H1 (cell line): ENCODE data around the gene ANKRD31. TPM values are rescaled to one million over a fixed set of nuclear protein-coding genes. Genes with fewer than 3 reads are reported as not detected.

Source experiments
- CTCF ChIA-PET: fragments of 300-600 bp; sonication (Branson Sonifier 250); formaldehyde crosslinking; loops from one replicate; lab custom pipeline; 2021; ENCODE audit not compliant: partially characterized antibody; lab: Charles Lee
- POLR2A ChIA-PET: fragments of 300-600 bp; sonication (Branson Sonifier 250); formaldehyde crosslinking; loops from one replicate; lab custom pipeline; 2021; ENCODE audit warnings: inconsistent platforms; ENCODE audit not compliant: partially characterized antibody; lab: Charles Lee
- DNase-seq, 2 experiments: peaks; one replicate each; pipeline versions ENCODE4 v3.0.0 to v3.0.0-alpha.2; 2010 to 2022; ENCODE audit warnings: low spot score in 2 of 2, low read depth in 1 of 2, mixed read lengths in 1 of 2
- FAIRE-seq: peaks from 2 replicates; lab custom pipeline; 2011; peaks lifted over from hg19 to GRCh38; lab: Jason Lieb, UNC
- H2AFZ ChIP-seq: 2 replicates; pipeline ENCODE4 v1.8.1; 2012; ENCODE audit warnings: low read length, inconsistent platforms
- H2AK5ac ChIP-seq: 2 replicates; pipeline ENCODE4 v1.6.1; 2013; ENCODE audit warnings: low read depth, low read length
- H2BK120ac ChIP-seq: replicated peaks from 2 replicates; pipeline ENCODE3; 2013; ENCODE audit warnings: low read depth, low read length, inconsistent platforms
- H2BK12ac ChIP-seq: 2 replicates; pipeline ENCODE4 v1.6.1; 2013; ENCODE audit warnings: low read depth, low read length
- H2BK15ac ChIP-seq: 2 replicates; pipeline ENCODE4 v1.6.1; 2013; ENCODE audit warnings: low read length
- H2BK20ac ChIP-seq: 2 replicates; pipeline ENCODE4 v1.6.1; 2013; ENCODE audit warnings: low read length
- H2BK5ac ChIP-seq: 2 replicates; pipeline ENCODE4 v1.6.1; 2013; ENCODE audit warnings: low read depth, low read length
- H3K14ac ChIP-seq: 2 replicates; pipeline ENCODE4 v1.6.1; 2013; ENCODE audit warnings: inconsistent platforms; ENCODE audit not compliant: insufficient read length
- H3K18ac ChIP-seq: 2 replicates; pipeline ENCODE4 v1.6.1; 2013; ENCODE audit warnings: low read length; ENCODE audit errors: extremely low read depth
- H3K23ac ChIP-seq: 2 replicates; pipeline ENCODE4 v1.6.1; 2013; ENCODE audit warnings: inconsistent platforms; ENCODE audit not compliant: insufficient read length
- H3K23me2 ChIP-seq: 2 replicates; pipeline ENCODE4 v1.6.1; 2013; ENCODE audit warnings: low read depth, low read length
- H3K27ac ChIP-seq: 2 replicates; pipeline ENCODE4 v1.6.1; 2011; ENCODE audit warnings: low read depth, low read length, inconsistent platforms
- H3K27me3 ChIP-seq, 4 experiments: replicated peaks in 1 of 4; 1 replicate in 1 of 4; 2 replicates in 3 of 4; pipeline versions ENCODE4 v1.6.1 to v1.8.1; 2011 to 2013; ENCODE audit warnings: low read length in 3 of 4, mild to moderate bottlenecking in 3 of 4, inconsistent platforms in 2 of 4, mixed read lengths in 2 of 4, moderate library complexity in 1 of 4; ENCODE audit not compliant: control insufficient read depth in 3 of 4, insufficient read depth in 3 of 4; ENCODE audit errors: extremely low read depth in 1 of 4
- H3K36me3 ChIP-seq, 4 experiments: 2 replicates each; pipeline versions ENCODE4 v1.6.1 to v1.8.1; 2011 to 2013; ENCODE audit warnings: mild to moderate bottlenecking in 4 of 4, low read length in 3 of 4, moderate library complexity in 2 of 4, control low read depth in 1 of 4, inconsistent platforms in 1 of 4; ENCODE audit not compliant: insufficient read depth in 4 of 4, control insufficient read depth in 2 of 4
- H3K4ac ChIP-seq: replicated peaks from 2 replicates; pipeline ENCODE3; 2013; ENCODE audit warnings: low read length, low read depth, mixed read lengths, inconsistent platforms; ENCODE audit not compliant: insufficient read length
- H3K4me1 ChIP-seq, 4 experiments: replicated peaks in 1 of 4; 1 replicate in 1 of 4; 2 replicates in 3 of 4; pipeline versions ENCODE4 v1.6.1 to v1.8.1; 2011 to 2013; ENCODE audit warnings: low read length in 3 of 4, inconsistent platforms in 2 of 4, mixed read lengths in 1 of 4; ENCODE audit not compliant: insufficient read depth in 4 of 4, control insufficient read depth in 3 of 4
- H3K4me2 ChIP-seq, 2 experiments: 2 replicates each; pipeline versions ENCODE4 v1.6.1 to v1.8.1; 2011 to 2013; ENCODE audit warnings: low read depth in 2 of 2, low read length in 2 of 2, control low read depth in 1 of 2, inconsistent platforms in 1 of 2, mild to moderate bottlenecking in 1 of 2; ENCODE audit not compliant: insufficient read depth in 1 of 2
- H3K4me3 ChIP-seq, 4 experiments: fragments of 200-600, 300-600 bp in 1 of 4; sonication (generic), shearing (Covaris generic), sonication (Bioruptor Twin) in 1 of 4; 2 replicates each; pipeline versions ENCODE4 v1.5.1 to v1.8.1; 2011 to 2016; ENCODE audit warnings: low read length in 4 of 4, low read depth in 3 of 4, control low read depth in 2 of 4, inconsistent platforms in 2 of 4, mild to moderate bottlenecking in 2 of 4, mixed read lengths in 1 of 4, moderate library complexity in 1 of 4; ENCODE audit not compliant: insufficient read depth in 2 of 4; ENCODE audit errors: extremely low read depth in 1 of 4
- H3K56ac ChIP-seq: replicated peaks from 2 replicates; pipeline ENCODE3; 2013; ENCODE audit warnings: low read depth, mild to moderate bottlenecking, mixed read lengths, low read length, inconsistent platforms; ENCODE audit not compliant: insufficient read length
- H3K79me1 ChIP-seq: 2 replicates; pipeline ENCODE4 v1.6.1; 2013; ENCODE audit warnings: low read depth, low read length, control low read depth
- H3K79me2 ChIP-seq, 2 experiments: 2 replicates each; pipeline versions ENCODE4 v1.6.1 to v1.8.1; 2012 to 2013; ENCODE audit warnings: low read length in 2 of 2, mild to moderate bottlenecking in 2 of 2, inconsistent platforms in 1 of 2; ENCODE audit not compliant: insufficient read depth in 2 of 2, control insufficient read depth in 1 of 2
- H3K9ac ChIP-seq, 4 experiments: replicated peaks in 1 of 4; 1 replicate in 1 of 4; 2 replicates in 3 of 4; pipeline versions ENCODE4 v1.6.1 to v1.8.1; 2011 to 2013; ENCODE audit warnings: low read depth in 3 of 4, low read length in 3 of 4, control low read depth in 2 of 4, mild to moderate bottlenecking in 2 of 4, moderate library complexity in 2 of 4, inconsistent platforms in 1 of 4; ENCODE audit errors: extremely low read depth in 1 of 4
- H3K9me3 ChIP-seq, 2 experiments: 2 replicates each; pipeline versions ENCODE4 v1.6.1 to v1.8.1; 2012 to 2013; ENCODE audit warnings: mild to moderate bottlenecking in 2 of 2, moderate library complexity in 2 of 2, control low read depth in 1 of 2, inconsistent platforms in 1 of 2, low read depth in 1 of 2, low read length in 1 of 2, mixed read lengths in 1 of 2; ENCODE audit not compliant: insufficient read depth in 2 of 2
- H4K20me1 ChIP-seq, 2 experiments: replicated peaks in 1 of 2; 2 replicates each; pipeline versions ENCODE3 to v1.8.1; 2011 to 2013; ENCODE audit warnings: inconsistent platforms in 2 of 2, low read length in 2 of 2, mild to moderate bottlenecking in 1 of 2; ENCODE audit not compliant: insufficient read depth in 2 of 2, control insufficient read depth in 1 of 2
- H4K5ac ChIP-seq: 2 replicates; pipeline ENCODE4 v1.6.1; 2013; ENCODE audit warnings: low read length, low read depth, mixed read lengths, inconsistent platforms; ENCODE audit not compliant: insufficient read length
- H4K8ac ChIP-seq: 2 replicates; pipeline ENCODE4 v1.8.0; 2013; ENCODE audit warnings: mild to moderate bottlenecking, moderate library complexity, low read length, inconsistent platforms; ENCODE audit not compliant: insufficient read depth; ENCODE audit errors: extremely low read depth
- H4K91ac ChIP-seq: replicated peaks from 2 replicates; pipeline ENCODE3; 2013; ENCODE audit warnings: low read length, mixed read lengths, inconsistent platforms; ENCODE audit not compliant: insufficient read length
- CTCF ChIP-seq, 3 experiments: IDR thresholded peaks; 1 replicate in 2 of 3; 2 replicates in 1 of 3; pipeline versions ENCODE4 v1.5.1 to v1.6.1; 2011; ENCODE audit warnings: low read length in 3 of 3, mild to moderate bottlenecking in 3 of 3, inconsistent platforms in 2 of 3, low read depth in 1 of 3, moderate library complexity in 1 of 3; ENCODE audit not compliant: insufficient read depth in 1 of 3; ENCODE audit errors: control extremely low read depth in 1 of 3
- MAX ChIP-seq: IDR thresholded peaks from 2 replicates; pipeline ENCODE4 v1.6.1; 2012; ENCODE audit warnings: inconsistent platforms
- RAD21 ChIP-seq, 2 experiments: IDR thresholded peaks in 1 of 2; conservative IDR thresholded peaks in 1 of 2; 2 replicates each; pipeline ENCODE4 v1.6.1; 2011; ENCODE audit warnings: low read depth in 2 of 2, low read length in 2 of 2, improper control_type of control experiment in 1 of 2, inconsistent platforms in 1 of 2, mild to moderate bottlenecking in 1 of 2, moderate library complexity in 1 of 2
- SP1 ChIP-seq: IDR thresholded peaks from 2 replicates; pipeline ENCODE4 v1.6.1; 2011; ENCODE audit warnings: low read depth, low read length
- WGBS, 2 experiments: shearing (Covaris generic) in 1 of 2; methylation state at CpG; one replicate each; pipeline versions ENCODE4 v1.1.6 to v1.1.7; 2013 to 2015; ENCODE audit warnings: low lambda C conversion rate in 2 of 2, mixed read lengths in 2 of 2, inconsistent platforms in 1 of 2, low coverage in 1 of 2, missing lambda C conversion rate in 1 of 2; ENCODE audit not compliant: insufficient replicate concordance in 2 of 2, insufficient coverage in 1 of 2, insufficient read length in 1 of 2; ENCODE audit errors: extremely low coverage in 1 of 2, missing lambda C conversion rate in 1 of 2; 5-methylcytosine and 5-hydroxymethylcytosine counted together
- polyA plus RNA-seq, 7 experiments: library from polyadenylated mRNA; depleted of rRNA in 3 of 7; stranded (reverse) in 5 of 7; unstranded in 2 of 7; fragments of >200 nt in 5 of 7; fragments of 200-250 nt in 2 of 7; gene quantifications; 1 replicate in 5 of 7; 2 replicates in 1 of 7; 4 replicates in 1 of 7; pipeline versions ENCODE4 v1.2.1 to v1.2.3, GENCODE V29; 2011 to 2013; ENCODE audit warnings: missing spikeins in 2 of 7, mixed read lengths in 2 of 7
- total RNA-seq: library from RNA; stranded (reverse); fragmentation: NEBNext Ultra II Directional; extraction: Animal tissue kit (Norgen Biotek cat#: 25700); gene quantifications from 2 replicates; pipeline ENCODE4 v1.2.1, GENCODE V29; 2021

The ANKRD31 gene
- total and polyA plus RNA-seq, 2 of the 8 experiments (the other 6 are each of a cell fraction or from before 2014, with no cell fraction given): 0.05 to 0.06 TPM

- H2BK5ac ChIP-seq: no peak overlapping the region
- WGBS, 2 experiments: 84% methylated on average over 1 of the region's 1 CpG; no CpG with 5 or more reads in 1 of the 2 experiments
- no peak overlapping the region for H3K4me3 ChIP-seq
- H4K91ac ChIP-seq: no peak overlapping the region
- no peak overlapping the region for H4K5ac ChIP-seq
- no peak overlapping the region for H2AK5ac ChIP-seq
- H3K4ac ChIP-seq: no peak overlapping the region
- H2BK15ac ChIP-seq: no peak overlapping the region
- H3K36me3 ChIP-seq: no peaks in the 10 kb centered on the region
- no peak overlapping the region for H3K56ac ChIP-seq
- no peak overlapping the region for H3K18ac ChIP-seq
- H3K27me3 ChIP-seq: no peaks in the 10 kb centered on the region
- H2BK20ac ChIP-seq: no peak overlapping the region
- H2BK120ac ChIP-seq: no peak overlapping the region
- H3K23ac ChIP-seq: no peak overlapping the region
- H3K79me1 ChIP-seq: no peaks in the 10 kb centered on the region
- CTCF ChIA-PET: interaction anchor here (0.6 kb wide), 1 partner anchor 14 kb away, joined by 3 read pairs; no protein-coding TSS in a partner anchor
- POLR2A ChIA-PET: interaction anchor here (0.6 kb wide), 1 partner anchor 202 kb away, joined by 3 read pairs; no protein-coding TSS in a partner anchor
- H3K23me2 ChIP-seq: no peaks in the 10 kb centered on the region
- H4K20me1 ChIP-seq: no peaks in the 10 kb centered on the region
- H2BK12ac ChIP-seq: no peak overlapping the region
- no peaks in the 10 kb centered on the region for H3K9me3 ChIP-seq
- H3K4me2 ChIP-seq: no peak overlapping the region
- no peak overlapping the region for H3K9ac ChIP-seq
- no peak overlapping the region for H3K14ac ChIP-seq
- no peak for FAIRE-seq
- TF ChIP-seq SP1 (no peak), CTCF (IDR thresholded peaks at IDR 0.05; ENCODE audit: control extremely low read depth in 1 of 3, insufficient read depth in 1 of 3, low read depth in 1 of 3, low read length in 3 of 3) (peak in 1 of 3 experiments; percentile 12; a peak in 1 of 4 replicates), RAD21 (IDR thresholded peaks at IDR 0.05 in 1 of 2, conservative IDR thresholded peaks at IDR 0.05 in 1 of 2; ENCODE audit: low read depth in 2 of 2, low read length in 2 of 2) (peak in 1 of 2 experiments; percentile 8; a peak in 1 of 4 replicates), MAX (peak; percentile 55)
- TF ChIP-seq, all 59 proteins: peak for 3
- no peak for DNase-seq
- Histone ChIP-seq H3K27ac (no peak overlapping the region), H4K8ac (no peak overlapping the region; the same call in 1 of the 2 replicates), H3K79me2 (no peaks in the 10 kb centered on the region), H2AFZ (no peak overlapping the region), H3K4me1 (no peaks in the 10 kb centered on the region)
Measured at GRCh38 chr5:75202935-75203334, 33.7 kb downstream of the ANKRD31 start.
